Measurements from ENCODE around the gene WRAP73.

DNA sequence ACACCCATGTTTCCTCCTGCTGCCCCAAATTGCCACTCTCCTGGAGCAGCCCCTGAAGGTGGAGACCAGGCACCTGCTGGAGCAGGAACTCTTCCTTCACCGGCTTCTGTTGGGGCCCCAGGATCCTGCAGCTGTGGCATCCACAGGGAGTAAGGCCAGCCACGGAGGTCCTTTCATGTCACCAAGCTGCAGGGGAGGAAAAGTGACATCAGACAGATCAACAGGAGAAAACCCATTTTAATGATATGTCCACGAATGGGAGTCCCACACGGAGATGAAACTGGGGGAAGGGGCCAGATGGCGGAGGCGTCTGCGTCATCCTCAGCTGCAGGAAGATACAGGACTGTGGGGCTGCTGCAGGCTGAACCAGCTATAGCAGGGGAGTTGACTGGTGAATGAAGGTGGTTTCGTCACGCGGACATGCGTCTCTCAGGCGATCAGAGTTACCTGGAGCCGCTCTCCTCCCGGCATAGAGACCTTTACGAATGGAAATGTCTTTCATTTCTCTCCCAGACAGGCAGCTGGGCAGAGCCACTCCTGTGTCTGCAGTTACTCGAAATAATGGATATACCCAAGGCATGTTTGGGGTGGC is 12.3 kb upstream of the WRAP73 start:
- TF ChIP-seq EZH2 (IDR thresholded peaks at IDR 0.05) (no peak), POLR2A (IDR thresholded peaks at IDR 0.05; ENCODE audit: borderline replicate concordance, extremely low read depth, insufficient read depth, insufficient read length) (no peak), YY1 (IDR thresholded peaks at IDR 0.05; ENCODE audit: extremely low read depth, insufficient replicate concordance, low read depth, low read length) (no peak)
- TF ChIP-seq, protein P1, sequence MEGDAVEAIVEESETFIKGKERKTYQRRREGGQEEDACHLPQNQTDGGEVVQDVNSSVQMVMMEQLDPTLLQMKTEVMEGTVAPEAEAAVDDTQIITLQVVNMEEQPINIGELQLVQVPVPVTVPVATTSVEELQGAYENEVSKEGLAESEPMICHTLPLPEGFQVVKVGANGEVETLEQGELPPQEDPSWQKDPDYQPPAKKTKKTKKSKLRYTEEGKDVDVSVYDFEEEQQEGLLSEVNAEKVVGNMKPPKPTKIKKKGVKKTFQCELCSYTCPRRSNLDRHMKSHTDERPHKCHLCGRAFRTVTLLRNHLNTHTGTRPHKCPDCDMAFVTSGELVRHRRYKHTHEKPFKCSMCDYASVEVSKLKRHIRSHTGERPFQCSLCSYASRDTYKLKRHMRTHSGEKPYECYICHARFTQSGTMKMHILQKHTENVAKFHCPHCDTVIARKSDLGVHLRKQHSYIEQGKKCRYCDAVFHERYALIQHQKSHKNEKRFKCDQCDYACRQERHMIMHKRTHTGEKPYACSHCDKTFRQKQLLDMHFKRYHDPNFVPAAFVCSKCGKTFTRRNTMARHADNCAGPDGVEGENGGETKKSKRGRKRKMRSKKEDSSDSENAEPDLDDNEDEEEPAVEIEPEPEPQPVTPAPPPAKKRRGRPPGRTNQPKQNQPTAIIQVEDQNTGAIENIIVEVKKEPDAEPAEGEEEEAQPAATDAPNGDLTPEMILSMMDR (IDR thresholded peaks at IDR 0.05 in 2 of 3, conservative IDR thresholded peaks at IDR 0.05 in 1 of 3; ENCODE audit: borderline replicate concordance in 1 of 3, insufficient read depth in 1 of 3, low read depth in 2 of 3, low read length in 2 of 3) = no peak
